Glomerular visceral epithelial cell (primary cell): ENCODE measurements around the gene UCHL1.
"Not testable (repeated sequence)": the region's sequence is repeated elsewhere in the genome, so short reads cannot be mapped to it uniquely, and the experiment has no call there.

Experiments used
- DNase-seq: peaks from one replicate; pipeline ENCODE4 v3.0.0-alpha.2; 2016; ENCODE audit errors: extremely low spot score

The UCHL1 gene

DNA sequence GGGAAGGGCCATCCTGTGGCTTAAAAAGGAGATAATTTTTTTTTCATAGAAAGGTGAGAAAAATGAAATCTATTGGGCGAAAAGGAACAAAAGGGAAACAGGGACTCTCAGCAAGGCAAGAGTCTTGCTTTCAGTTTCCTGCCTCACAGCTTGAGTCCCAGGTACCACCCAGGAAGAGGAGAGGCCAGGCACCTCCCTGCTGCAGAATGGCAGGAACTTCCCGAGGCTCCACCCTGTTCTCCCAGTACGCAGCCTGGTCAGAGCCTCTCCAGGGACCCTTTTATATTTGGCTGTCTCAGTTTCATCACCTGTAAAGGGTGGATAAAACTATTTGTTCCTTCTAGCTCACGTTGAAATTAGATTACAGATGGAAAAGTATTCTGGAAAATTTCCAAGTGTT, 33.8 kb downstream of the UCHL1 start:
- no peak for DNase-seq

DNA sequence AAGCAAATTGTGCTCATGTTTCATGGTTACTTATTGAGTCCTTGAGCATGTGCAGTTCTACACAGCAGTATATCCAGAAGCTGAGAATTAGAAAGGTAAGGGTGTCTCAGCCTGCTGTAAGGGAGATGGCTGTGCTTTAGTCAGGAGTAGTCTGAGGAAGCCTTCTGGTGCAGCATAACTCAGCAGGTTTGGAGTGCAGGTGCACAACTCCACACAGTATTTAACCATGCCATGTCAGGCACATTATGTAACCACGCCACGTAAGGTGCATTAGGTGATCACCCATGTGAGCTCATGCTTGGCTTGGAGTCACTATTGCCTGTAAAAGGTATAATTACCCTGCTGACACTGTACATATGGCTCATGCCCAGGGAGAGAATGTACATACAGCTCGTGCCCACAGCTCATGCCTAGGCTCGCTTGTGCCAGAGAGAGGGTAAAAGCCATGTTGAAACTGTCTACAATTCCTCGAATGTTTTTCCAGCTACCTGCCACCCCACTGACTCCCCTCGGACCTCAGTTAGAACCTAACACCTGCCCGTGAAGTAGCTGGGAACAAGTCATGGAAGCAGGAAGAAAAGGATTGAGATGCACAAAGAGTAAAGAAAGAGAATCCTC, 37.8 kb downstream of the UCHL1 start:
- no peak for DNase-seq

DNA sequence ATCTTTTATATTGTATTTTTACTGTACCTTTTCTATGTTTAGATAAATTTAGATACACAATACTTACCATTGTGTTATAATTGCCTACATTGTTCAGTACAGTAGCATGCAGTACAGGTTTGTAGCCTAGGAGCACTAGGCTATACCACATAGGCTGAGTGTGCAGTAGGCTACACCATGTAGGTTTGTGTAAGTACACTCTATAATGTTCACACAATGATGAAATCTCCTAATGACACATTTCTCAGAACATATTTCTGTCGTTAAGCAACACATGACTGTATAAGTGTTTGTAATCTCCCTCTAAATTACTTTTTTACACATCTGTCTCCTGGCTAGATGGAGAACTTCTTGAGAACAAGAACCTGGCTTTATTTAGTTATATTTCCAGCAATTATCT, 40.3 kb downstream of the UCHL1 start:
- DNase-seq = no peak

DNA sequence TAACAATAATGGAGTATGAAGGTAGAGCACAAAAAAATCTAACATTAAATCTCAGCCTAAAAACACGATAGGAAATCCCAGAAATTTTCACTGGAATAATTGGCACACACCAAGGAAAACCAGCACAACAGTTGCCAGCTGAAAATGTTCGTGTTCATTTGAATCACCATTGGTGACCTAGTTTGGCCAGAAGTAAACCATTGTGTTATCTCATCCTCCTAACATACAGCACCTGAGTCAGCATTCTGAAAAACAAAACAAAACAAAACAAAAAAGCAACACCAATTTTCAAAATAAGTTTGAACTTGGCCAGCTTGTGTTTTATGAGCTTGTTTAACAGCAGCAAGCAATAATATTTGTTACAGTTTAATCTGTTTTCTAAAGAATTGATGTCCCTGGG, 41.1 kb downstream of the UCHL1 start:
- DNase-seq = no peak

DNA sequence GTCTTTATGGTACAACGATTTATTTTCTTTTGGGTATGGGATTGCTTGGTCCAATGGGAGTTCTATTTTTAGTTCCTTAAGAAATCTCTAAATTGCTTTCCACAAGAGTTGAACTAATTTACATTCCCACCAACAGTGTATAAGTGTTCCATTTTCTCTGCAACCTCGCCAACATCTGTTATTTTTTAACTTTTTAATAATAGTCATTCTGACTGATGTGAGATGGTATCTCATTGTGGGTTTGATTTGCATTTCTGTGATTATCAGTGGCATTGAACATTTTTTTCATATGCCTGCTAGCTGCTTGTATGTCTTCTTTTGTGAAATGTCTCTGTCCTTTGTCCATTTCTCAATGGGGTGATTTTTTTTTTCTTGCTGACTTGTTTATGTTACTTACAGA, 42.8 kb downstream of the UCHL1 start:
- DNase-seq = peak; percentile 9

DNA sequence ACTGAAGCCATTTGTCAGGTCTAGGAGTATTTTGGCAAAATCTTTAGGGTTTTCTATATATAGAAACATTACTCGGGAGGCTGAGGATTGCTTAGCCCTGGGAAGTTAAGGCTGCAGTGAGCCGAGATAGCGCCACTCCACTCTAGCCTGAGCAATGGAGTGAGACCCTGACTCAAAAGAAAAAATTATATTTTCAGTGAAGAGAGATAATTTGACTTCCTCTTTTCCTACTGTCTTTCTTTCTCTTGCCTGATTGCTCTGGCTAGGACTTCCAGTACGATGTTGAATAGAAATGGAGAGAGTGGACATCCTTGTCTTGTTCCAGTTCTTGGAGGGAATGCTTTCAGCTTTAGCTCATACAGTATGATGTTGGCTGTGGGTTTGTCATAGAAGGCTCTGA, 44.4 kb downstream of the UCHL1 start:
- DNase-seq = no peak

DNA sequence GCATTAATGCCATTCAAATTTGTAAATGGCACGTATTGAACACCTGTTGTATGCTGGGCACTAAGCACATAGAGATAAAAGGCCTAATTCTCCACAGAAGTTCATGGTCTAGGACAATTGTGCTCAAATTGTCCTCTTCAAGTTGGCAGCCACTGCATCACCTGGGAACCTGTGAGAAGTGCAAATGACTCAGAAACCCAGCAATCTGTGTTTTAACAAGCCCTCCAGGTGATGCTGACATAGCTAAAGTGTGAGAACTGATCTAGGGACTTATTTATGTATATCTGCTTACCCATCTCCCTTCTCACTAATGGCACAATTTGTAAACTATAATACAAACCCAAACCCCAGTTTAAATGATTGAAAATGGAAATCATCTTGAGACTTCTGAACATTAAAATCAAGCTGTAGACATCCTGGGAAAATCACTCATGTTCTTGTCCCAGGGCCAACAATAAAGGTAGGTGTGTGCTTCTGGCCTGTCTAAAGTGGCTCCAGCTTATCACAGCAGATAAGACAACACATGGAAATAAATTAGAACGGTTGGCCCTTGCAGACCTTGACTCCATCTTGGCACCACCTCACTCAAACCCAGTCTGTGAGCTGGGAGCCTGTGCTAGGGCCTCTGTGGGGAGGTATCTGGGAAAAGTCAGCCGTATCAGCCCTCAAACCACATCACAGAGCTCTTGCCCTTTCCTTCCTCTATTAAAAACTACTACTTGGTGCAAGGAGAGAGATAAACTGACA, 46.8 kb downstream of the UCHL1 start:
- no peak for DNase-seq

DNA sequence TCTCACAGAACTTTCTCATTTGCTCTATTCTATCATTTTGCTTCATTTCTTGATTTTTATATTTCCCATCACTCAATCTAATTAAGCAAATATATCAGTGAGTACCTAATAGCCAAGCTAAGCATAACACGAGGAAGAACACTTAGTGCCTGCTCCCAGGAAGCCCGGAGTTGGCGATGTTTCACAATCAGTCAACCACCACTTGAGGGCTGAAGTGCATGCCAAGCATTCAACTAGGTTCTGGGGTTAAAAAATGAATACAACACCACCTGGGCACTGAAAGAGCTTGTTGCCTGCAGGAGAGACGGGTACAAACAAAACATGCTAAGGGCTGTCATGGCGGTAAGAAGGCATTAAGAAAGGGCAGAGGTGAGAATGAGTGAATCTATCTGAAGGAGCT, 47.5 kb downstream of the UCHL1 start:
- no peak for DNase-seq

DNA sequence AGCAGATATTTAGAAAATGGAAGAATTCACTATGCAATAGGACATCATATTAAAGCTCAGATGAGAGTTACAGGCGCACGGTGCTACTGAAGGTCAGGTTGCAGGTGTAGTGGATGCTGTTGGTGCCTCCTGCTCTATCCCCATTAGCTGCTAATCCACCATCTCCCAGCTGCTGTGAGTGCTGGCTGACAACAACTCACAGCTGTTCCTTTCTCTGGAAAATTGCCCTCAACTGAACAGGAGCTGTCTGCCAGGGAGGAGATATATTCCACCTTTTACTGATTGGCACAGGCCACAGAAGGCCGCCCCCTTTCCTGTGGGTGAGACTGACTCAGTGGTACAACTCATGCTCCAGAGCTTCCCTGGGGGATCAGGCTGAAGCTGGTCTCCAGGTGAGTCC, 48.7 kb downstream of the UCHL1 start:
- no peak for DNase-seq

DNA sequence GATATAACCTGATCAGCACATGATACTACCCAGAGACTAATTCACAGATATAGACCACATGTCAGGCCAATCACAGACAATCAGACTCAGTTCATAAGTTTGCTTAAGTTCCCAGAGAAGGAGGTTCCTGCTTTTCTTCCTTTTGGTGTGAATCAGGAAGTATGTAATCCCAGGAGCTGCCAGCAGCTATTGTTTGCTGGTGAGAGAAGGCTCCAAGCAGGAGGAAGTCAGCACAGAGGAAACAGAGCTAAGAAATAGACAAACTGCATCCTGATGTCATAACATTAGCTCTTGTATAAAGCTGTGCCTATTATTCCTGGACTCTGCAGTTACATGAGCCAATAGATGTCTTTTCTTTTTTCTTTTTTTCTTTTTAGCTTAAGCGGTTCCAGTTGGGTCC, 50.9 kb downstream of the UCHL1 start:
- DNase-seq = no peak

DNA sequence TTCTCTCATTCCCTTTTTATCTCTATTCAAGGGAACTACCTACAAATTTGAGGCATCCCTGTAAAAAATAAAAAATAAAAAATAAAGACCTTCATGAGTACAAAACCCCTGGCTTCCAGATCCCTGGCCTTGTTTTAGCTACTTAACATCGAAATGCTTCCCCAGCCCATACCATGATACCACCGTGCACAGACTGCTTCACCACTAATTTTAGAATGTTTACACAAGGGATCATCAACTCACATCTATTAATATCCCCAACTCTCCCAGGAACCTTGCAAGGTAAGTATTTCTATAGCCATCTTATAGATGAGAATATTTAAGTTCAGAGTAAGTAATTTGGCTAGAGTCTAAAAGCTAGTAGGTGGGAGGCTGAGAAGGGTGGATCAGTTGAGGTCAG, 51.7 kb downstream of the UCHL1 start:
- no peak for DNase-seq

DNA sequence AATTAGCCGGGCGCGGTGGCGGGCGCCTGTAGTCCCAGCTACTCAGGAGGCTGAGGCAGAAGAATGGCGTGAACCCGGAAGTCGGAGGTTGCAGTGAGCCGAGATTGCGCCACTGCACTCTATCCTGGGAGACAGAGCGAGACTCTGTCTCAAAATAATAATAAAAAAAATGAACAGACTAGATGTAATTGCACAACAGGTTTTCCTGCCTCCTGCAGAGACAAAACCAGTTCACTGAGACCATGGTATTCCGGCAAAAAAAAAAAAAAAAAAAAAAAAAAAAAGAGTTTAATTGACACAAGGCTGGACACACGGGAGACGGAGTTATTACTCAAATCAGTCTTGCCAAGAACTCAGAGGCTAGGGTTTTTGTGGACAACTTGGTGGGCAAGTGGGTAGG, 58.7 kb downstream of the UCHL1 start:
- not testable (repeated sequence) for DNase-seq

DNA sequence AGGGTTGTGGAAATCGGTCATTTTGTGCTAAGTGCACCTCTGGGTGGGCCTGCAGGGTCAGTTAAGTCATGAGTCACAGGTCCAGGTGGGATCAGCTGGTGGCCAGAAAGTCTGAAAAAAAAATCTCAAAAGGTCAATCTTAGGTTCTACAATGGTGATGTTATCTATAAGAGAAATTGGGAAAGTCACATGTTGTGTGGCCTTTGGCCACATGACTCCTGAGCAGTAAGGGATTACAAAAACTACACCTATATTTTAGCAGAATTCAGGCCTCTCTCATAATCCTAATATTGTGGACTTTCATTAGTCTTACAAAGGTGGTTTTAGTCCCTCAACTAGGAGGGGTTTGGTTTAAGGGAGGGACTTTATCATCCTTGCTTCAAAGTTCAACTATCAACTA, 59.1 kb downstream of the UCHL1 start:
- no peak for DNase-seq
